H9 (cell line): Measurements from ENCODE around the gene NAT8. TPM values are rescaled to one million over a fixed set of nuclear protein-coding genes. Genes with fewer than 3 reads are reported as not detected.

Experiments used
- DNase-seq: peaks from one replicate; pipeline ENCODE4 v3.0.0-alpha.2; 2017
- H2AFZ ChIP-seq: one replicate; pipeline ENCODE4 v1.6.1; 2013; ENCODE audit warnings: mild to moderate bottlenecking, low read length, control low read depth, moderate library complexity
- H2AK5ac ChIP-seq: 2 replicates; pipeline ENCODE4 v1.6.1; 2013; ENCODE audit warnings: low read length, control low read depth, mixed read lengths; ENCODE audit not compliant: insufficient read length
- H2BK120ac ChIP-seq: one replicate; pipeline ENCODE4 v1.6.1; 2013; ENCODE audit warnings: low read depth, mild to moderate bottlenecking, low read length, control low read depth, inconsistent platforms; ENCODE audit not compliant: poor library complexity, severe bottlenecking
- H2BK12ac ChIP-seq: 2 replicates; pipeline ENCODE4 v1.6.1; 2013; ENCODE audit warnings: low read length, control low read depth, mixed read lengths, low read depth; ENCODE audit not compliant: insufficient read length
- H2BK15ac ChIP-seq: 2 replicates; pipeline ENCODE4 v1.6.1; 2013; ENCODE audit warnings: low read depth, low read length, control low read depth
- H2BK20ac ChIP-seq: one replicate; pipeline ENCODE4 v1.6.1; 2013; ENCODE audit warnings: low read depth, mild to moderate bottlenecking, low read length, control low read depth, inconsistent platforms; ENCODE audit not compliant: poor library complexity, severe bottlenecking
- H2BK5ac ChIP-seq: 2 replicates; pipeline ENCODE4 v1.6.1; 2013; ENCODE audit warnings: low read length, control low read depth, mixed read lengths; ENCODE audit not compliant: insufficient read length
- H3K14ac ChIP-seq: 2 replicates; pipeline ENCODE4 v1.6.1; 2013; ENCODE audit warnings: low read length, control low read depth; ENCODE audit not compliant: insufficient read depth
- H3K18ac ChIP-seq: 2 replicates; pipeline ENCODE4 v1.6.1; 2013; ENCODE audit warnings: low read depth, mild to moderate bottlenecking, mixed read lengths, low read length, control low read depth; ENCODE audit not compliant: insufficient read length
- H3K23ac ChIP-seq: 2 replicates; pipeline ENCODE4 v1.6.1; 2013; ENCODE audit warnings: low read length, control low read depth, mixed read lengths, low read depth; ENCODE audit not compliant: insufficient read length
- H3K23me2 ChIP-seq: 2 replicates; pipeline ENCODE4 v1.6.1; 2013; ENCODE audit warnings: low read depth, mild to moderate bottlenecking, mixed read lengths, low read length, control low read depth; ENCODE audit not compliant: insufficient read length, poor library complexity, severe bottlenecking
- H3K27ac ChIP-seq: 2 replicates; pipeline ENCODE4 v1.5.1; 2013; ENCODE audit warnings: low read length, control low read depth, mixed read lengths, low read depth; ENCODE audit not compliant: insufficient read length
- H3K27me3 ChIP-seq: 2 replicates; pipeline ENCODE4 v1.6.1; 2013; ENCODE audit warnings: low read length, control low read depth, inconsistent platforms; ENCODE audit not compliant: insufficient read depth
- H3K4ac ChIP-seq: 2 replicates; pipeline ENCODE4 v1.6.1; 2013; ENCODE audit warnings: low read depth, mild to moderate bottlenecking, control low read depth, inconsistent platforms, low read length, moderate library complexity
- H3K4me1 ChIP-seq: 2 replicates; pipeline ENCODE4 v1.6.1; 2013; ENCODE audit warnings: low read length, control low read depth, inconsistent platforms; ENCODE audit not compliant: insufficient read depth
- H3K4me2 ChIP-seq: 2 replicates; pipeline ENCODE4 v1.6.1; 2013; ENCODE audit warnings: low read length, control low read depth, mixed read lengths; ENCODE audit not compliant: insufficient read length, insufficient read depth
- H3K56ac ChIP-seq: 2 replicates; pipeline ENCODE4 v1.6.1; 2013; ENCODE audit warnings: low read depth, mild to moderate bottlenecking, mixed read lengths, low read length, control low read depth; ENCODE audit not compliant: insufficient read length
- H3K79me1 ChIP-seq: 2 replicates; pipeline ENCODE4 v1.6.1; 2013; ENCODE audit warnings: low read depth, mild to moderate bottlenecking, moderate library complexity, low read length, control low read depth, inconsistent platforms; ENCODE audit not compliant: insufficient read depth, poor library complexity, severe bottlenecking
- H3K79me2 ChIP-seq: 2 replicates; pipeline ENCODE4 v1.6.1; 2013; ENCODE audit warnings: low read length, control low read depth, inconsistent platforms; ENCODE audit not compliant: insufficient read depth
- H3K9ac ChIP-seq: 2 replicates; pipeline ENCODE4 v1.6.1; 2013; ENCODE audit warnings: low read length, control low read depth, mixed read lengths; ENCODE audit not compliant: insufficient read length; ENCODE audit errors: extremely low read depth
- H3K9me3 ChIP-seq: one replicate; pipeline ENCODE4 v1.6.1; 2013; ENCODE audit warnings: low read depth, low read length, inconsistent platforms; ENCODE audit not compliant: control insufficient read depth
- H3T11ph ChIP-seq: one replicate; pipeline ENCODE4 v1.6.1; 2013; ENCODE audit warnings: mild to moderate bottlenecking, low read length, control low read depth, inconsistent platforms
- H4K20me1 ChIP-seq: one replicate; pipeline ENCODE4 v1.6.1; 2013; ENCODE audit not compliant: control insufficient read depth, insufficient read length, insufficient read depth
- H4K5ac ChIP-seq: 2 replicates; pipeline ENCODE4 v1.6.1; 2013; ENCODE audit warnings: low read depth, mild to moderate bottlenecking, mixed read lengths, low read length, control low read depth; ENCODE audit not compliant: insufficient read length
- H4K8ac ChIP-seq: replicated peaks from 2 replicates; pipeline ENCODE4 v1.6.1; 2013; ENCODE audit warnings: low read length, control low read depth, mixed read lengths, low read depth; ENCODE audit not compliant: insufficient read length
- H4K91ac ChIP-seq: 2 replicates; pipeline ENCODE4 v1.6.1; 2013; ENCODE audit warnings: low read depth, mild to moderate bottlenecking, moderate library complexity, mixed read lengths, low read length, control low read depth; ENCODE audit not compliant: insufficient read length
- H3K27ac Mint-ChIP-seq, 3 experiments: 2 replicates in 2 of 3; 3 replicates in 1 of 3; pipeline ENCODE4 v1.8.0; 2020 to 2021; ENCODE audit warnings: mixed read lengths in 3 of 3, mild to moderate bottlenecking in 1 of 3, moderate library complexity in 1 of 3
- H3K27me3 Mint-ChIP-seq: 2 replicates; pipeline ENCODE4 v1.8.0; 2021; ENCODE audit warnings: low read depth, mild to moderate bottlenecking, moderate library complexity, mixed read lengths
- H3K36me3 Mint-ChIP-seq, 3 experiments: 2 replicates in 2 of 3; 3 replicates in 1 of 3; pipeline ENCODE4 v1.8.0; 2020 to 2021; ENCODE audit warnings: low read depth in 3 of 3, mixed read lengths in 3 of 3; ENCODE audit not compliant: insufficient read depth in 1 of 3
- H3K4me1 Mint-ChIP-seq, 2 experiments: 2 replicates each; pipeline ENCODE4 v1.8.0; 2020; ENCODE audit warnings: mixed read lengths in 2 of 2
- H3K4me3 Mint-ChIP-seq, 2 experiments: 2 replicates in 1 of 2; 3 replicates in 1 of 2; pipeline ENCODE4 v1.8.0; 2020 to 2021; ENCODE audit warnings: mild to moderate bottlenecking in 2 of 2, mixed read lengths in 2 of 2, moderate library complexity in 1 of 2
- H3K9me3 Mint-ChIP-seq, 2 experiments: 2 replicates in 1 of 2; 3 replicates in 1 of 2; pipeline ENCODE4 v1.8.0; 2020; ENCODE audit warnings: mild to moderate bottlenecking in 2 of 2, mixed read lengths in 2 of 2, moderate library complexity in 1 of 2
- WGBS: extraction: QIAGEN DNeasy Blood & Tissue Kit; methylation state at CpG from one replicate; pipeline ENCODE4 v1.1.7; 2013; ENCODE audit warnings: missing lambda C conversion rate, low lambda C conversion rate, mixed read lengths; ENCODE audit not compliant: insufficient read length; ENCODE audit errors: extremely low coverage; 5-methylcytosine and 5-hydroxymethylcytosine counted together
- total RNA-seq: library from RNA; stranded (reverse); gene quantifications from 2 replicates; pipeline ENCODE4 v1.2.1, GENCODE V29; 2021
- TF ChIP-seq, protein P1 (sequence below): fragments of 200-600 bp; sonication (generic); conservative IDR thresholded peaks from 3 replicates; pipeline ENCODE4 v1.8.0; 2021; ENCODE audit warnings: antibody characterized with exemption, mild to moderate bottlenecking

Gene NAT8
- total RNA-seq, 1 experiment from 2014 or later = not detected

DNA sequence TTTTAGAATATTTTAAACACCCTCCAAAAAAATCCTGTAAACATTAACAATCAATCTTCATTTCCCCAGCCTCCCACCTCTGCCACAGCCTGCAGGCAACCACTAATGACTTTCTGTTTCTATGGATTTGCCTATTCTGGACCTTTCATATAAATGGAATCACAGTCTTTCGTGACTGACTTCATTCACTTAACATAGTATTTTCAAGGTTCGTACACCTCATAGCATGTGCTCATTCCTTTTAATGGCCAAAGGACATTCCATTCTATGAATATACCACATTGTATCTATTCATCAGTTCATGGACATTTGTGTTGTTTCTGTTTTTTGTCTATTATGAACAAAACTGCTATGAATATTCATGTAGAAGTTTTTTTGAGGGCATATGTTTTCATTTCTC lies 48.5 kb downstream of the NAT8 start:
- no peaks in the 10 kb centered on the region for H3K9me3 ChIP-seq
- H3K18ac ChIP-seq = no peak overlapping the region
- Mint-ChIP-seq H3K27ac (no peak overlapping the region), H3K9me3 (peaks cover 4 to 10% of the 10 kb centered on the region in 2 experiments; a peak in 3 of 5 replicates), H3K4me1 (no peaks in the 10 kb centered on the region), H3K4me3 (no peak overlapping the region), H3K27me3 (no peaks in the 10 kb centered on the region), H3K36me3 (peaks cover 9 to 20% (median 12%) of the 10 kb centered on the region in 3 experiments; a peak in 6 of 7 replicates)
- H3K23me2 ChIP-seq = no peaks in the 10 kb centered on the region
- no peaks in the 10 kb centered on the region for H3K79me2 ChIP-seq
- no peak overlapping the region for H2BK15ac ChIP-seq
- H2BK120ac ChIP-seq = no peak overlapping the region
- TF ChIP-seq, protein P1, sequence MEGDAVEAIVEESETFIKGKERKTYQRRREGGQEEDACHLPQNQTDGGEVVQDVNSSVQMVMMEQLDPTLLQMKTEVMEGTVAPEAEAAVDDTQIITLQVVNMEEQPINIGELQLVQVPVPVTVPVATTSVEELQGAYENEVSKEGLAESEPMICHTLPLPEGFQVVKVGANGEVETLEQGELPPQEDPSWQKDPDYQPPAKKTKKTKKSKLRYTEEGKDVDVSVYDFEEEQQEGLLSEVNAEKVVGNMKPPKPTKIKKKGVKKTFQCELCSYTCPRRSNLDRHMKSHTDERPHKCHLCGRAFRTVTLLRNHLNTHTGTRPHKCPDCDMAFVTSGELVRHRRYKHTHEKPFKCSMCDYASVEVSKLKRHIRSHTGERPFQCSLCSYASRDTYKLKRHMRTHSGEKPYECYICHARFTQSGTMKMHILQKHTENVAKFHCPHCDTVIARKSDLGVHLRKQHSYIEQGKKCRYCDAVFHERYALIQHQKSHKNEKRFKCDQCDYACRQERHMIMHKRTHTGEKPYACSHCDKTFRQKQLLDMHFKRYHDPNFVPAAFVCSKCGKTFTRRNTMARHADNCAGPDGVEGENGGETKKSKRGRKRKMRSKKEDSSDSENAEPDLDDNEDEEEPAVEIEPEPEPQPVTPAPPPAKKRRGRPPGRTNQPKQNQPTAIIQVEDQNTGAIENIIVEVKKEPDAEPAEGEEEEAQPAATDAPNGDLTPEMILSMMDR = no peak
- H3K56ac ChIP-seq = no peak overlapping the region
- no peak overlapping the region for H4K5ac ChIP-seq
- WGBS = no CpG with 5 or more reads among the region's 2 CpGs
- no peak overlapping the region for H3K4me2 ChIP-seq
- H3K27me3 ChIP-seq = no peaks in the 10 kb centered on the region
- no peak overlapping the region for H4K91ac ChIP-seq
- H3K4me1 ChIP-seq = no peaks in the 10 kb centered on the region
- H2BK5ac ChIP-seq = no peak overlapping the region
- H3K23ac ChIP-seq = no peak overlapping the region
- no peak overlapping the region for H3K4ac ChIP-seq
- H2BK20ac ChIP-seq = no peak overlapping the region
- no peak overlapping the region for H3K27ac ChIP-seq
- H2AFZ ChIP-seq = no peak overlapping the region
- no peak overlapping the region for H2BK12ac ChIP-seq
- H3K79me1 ChIP-seq = no peaks in the 10 kb centered on the region
- no peak overlapping the region for H4K8ac ChIP-seq
- H4K20me1 ChIP-seq = no peaks in the 10 kb centered on the region
- H3K9ac ChIP-seq = no peak overlapping the region
- H3K14ac ChIP-seq = no peak overlapping the region
- H2AK5ac ChIP-seq = no peak overlapping the region
- no peak overlapping the region for H3T11ph ChIP-seq
- no peak for DNase-seq

Other genes with a start within 250 kb of the NAT8 start
- 38.7 and 44.7 TPM in 2 replicates for gene TPRKB, start 94.9 kb upstream of the NAT8 start, total RNA-seq
- gene DUSP11, start 137.7 kb upstream of the NAT8 start, total RNA-seq = 21.4 and 22.8 TPM in 2 replicates
- 0.07 and 0.09 TPM in 2 replicates for gene C2orf78, start 141.8 kb upstream of the NAT8 start, total RNA-seq
- 45.2 and 45.5 TPM in 2 replicates for gene STAMBP, start 186.5 kb upstream of the NAT8 start, total RNA-seq